H1 (cell line): Measurements from ENCODE around the gene WDR33. TPM values are rescaled to one million over a fixed set of nuclear protein-coding genes. Genes with fewer than 3 reads are reported as not detected.

Source experiments
- CTCF ChIA-PET: fragments of 300-600 bp; sonication (Branson Sonifier 250); formaldehyde crosslinking; loops from one replicate; lab custom pipeline; 2021; ENCODE audit not compliant: partially characterized antibody; lab: Charles Lee
- POLR2A ChIA-PET: fragments of 300-600 bp; sonication (Branson Sonifier 250); formaldehyde crosslinking; loops from one replicate; lab custom pipeline; 2021; ENCODE audit warnings: inconsistent platforms; ENCODE audit not compliant: partially characterized antibody; lab: Charles Lee
- DNase-seq, 2 experiments: peaks; one replicate each; pipeline versions ENCODE4 v3.0.0 to v3.0.0-alpha.2; 2010 to 2022; ENCODE audit warnings: low spot score in 2 of 2, low read depth in 1 of 2, mixed read lengths in 1 of 2
- FAIRE-seq: peaks from 2 replicates; lab custom pipeline; 2011; peaks lifted over from hg19 to GRCh38; lab: Jason Lieb, UNC
- H2AFZ ChIP-seq: 2 replicates; pipeline ENCODE4 v1.8.1; 2012; ENCODE audit warnings: low read length, inconsistent platforms
- H2AK5ac ChIP-seq: 2 replicates; pipeline ENCODE4 v1.6.1; 2013; ENCODE audit warnings: low read depth, low read length
- H2BK120ac ChIP-seq: replicated peaks from 2 replicates; pipeline ENCODE3; 2013; ENCODE audit warnings: low read depth, low read length, inconsistent platforms
- H2BK12ac ChIP-seq: 2 replicates; pipeline ENCODE4 v1.6.1; 2013; ENCODE audit warnings: low read depth, low read length
- H2BK15ac ChIP-seq: 2 replicates; pipeline ENCODE4 v1.6.1; 2013; ENCODE audit warnings: low read length
- H2BK20ac ChIP-seq: 2 replicates; pipeline ENCODE4 v1.6.1; 2013; ENCODE audit warnings: low read length
- H2BK5ac ChIP-seq: 2 replicates; pipeline ENCODE4 v1.6.1; 2013; ENCODE audit warnings: low read depth, low read length
- H3K14ac ChIP-seq: 2 replicates; pipeline ENCODE4 v1.6.1; 2013; ENCODE audit warnings: inconsistent platforms; ENCODE audit not compliant: insufficient read length
- H3K18ac ChIP-seq: 2 replicates; pipeline ENCODE4 v1.6.1; 2013; ENCODE audit warnings: low read length; ENCODE audit errors: extremely low read depth
- H3K23ac ChIP-seq: 2 replicates; pipeline ENCODE4 v1.6.1; 2013; ENCODE audit warnings: inconsistent platforms; ENCODE audit not compliant: insufficient read length
- H3K23me2 ChIP-seq: 2 replicates; pipeline ENCODE4 v1.6.1; 2013; ENCODE audit warnings: low read depth, low read length
- H3K27ac ChIP-seq: 2 replicates; pipeline ENCODE4 v1.6.1; 2011; ENCODE audit warnings: low read depth, low read length, inconsistent platforms
- H3K27me3 ChIP-seq, 4 experiments: replicated peaks in 1 of 4; 1 replicate in 1 of 4; 2 replicates in 3 of 4; pipeline versions ENCODE4 v1.6.1 to v1.8.1; 2011 to 2013; ENCODE audit warnings: low read length in 3 of 4, mild to moderate bottlenecking in 3 of 4, inconsistent platforms in 2 of 4, mixed read lengths in 2 of 4, moderate library complexity in 1 of 4; ENCODE audit not compliant: control insufficient read depth in 3 of 4, insufficient read depth in 3 of 4; ENCODE audit errors: extremely low read depth in 1 of 4
- H3K36me3 ChIP-seq, 4 experiments: 2 replicates each; pipeline versions ENCODE4 v1.6.1 to v1.8.1; 2011 to 2013; ENCODE audit warnings: mild to moderate bottlenecking in 4 of 4, low read length in 3 of 4, moderate library complexity in 2 of 4, control low read depth in 1 of 4, inconsistent platforms in 1 of 4; ENCODE audit not compliant: insufficient read depth in 4 of 4, control insufficient read depth in 2 of 4
- H3K4ac ChIP-seq: replicated peaks from 2 replicates; pipeline ENCODE3; 2013; ENCODE audit warnings: low read length, low read depth, mixed read lengths, inconsistent platforms; ENCODE audit not compliant: insufficient read length
- H3K4me1 ChIP-seq, 4 experiments: replicated peaks in 1 of 4; 1 replicate in 1 of 4; 2 replicates in 3 of 4; pipeline versions ENCODE4 v1.6.1 to v1.8.1; 2011 to 2013; ENCODE audit warnings: low read length in 3 of 4, inconsistent platforms in 2 of 4, mixed read lengths in 1 of 4; ENCODE audit not compliant: insufficient read depth in 4 of 4, control insufficient read depth in 3 of 4
- H3K4me2 ChIP-seq, 2 experiments: 2 replicates each; pipeline versions ENCODE4 v1.6.1 to v1.8.1; 2011 to 2013; ENCODE audit warnings: low read depth in 2 of 2, low read length in 2 of 2, control low read depth in 1 of 2, inconsistent platforms in 1 of 2, mild to moderate bottlenecking in 1 of 2; ENCODE audit not compliant: insufficient read depth in 1 of 2
- H3K4me3 ChIP-seq, 4 experiments: fragments of 200-600, 300-600 bp in 1 of 4; sonication (generic), shearing (Covaris generic), sonication (Bioruptor Twin) in 1 of 4; 2 replicates each; pipeline versions ENCODE4 v1.5.1 to v1.8.1; 2011 to 2016; ENCODE audit warnings: low read length in 4 of 4, low read depth in 3 of 4, control low read depth in 2 of 4, inconsistent platforms in 2 of 4, mild to moderate bottlenecking in 2 of 4, mixed read lengths in 1 of 4, moderate library complexity in 1 of 4; ENCODE audit not compliant: insufficient read depth in 2 of 4; ENCODE audit errors: extremely low read depth in 1 of 4
- H3K56ac ChIP-seq: replicated peaks from 2 replicates; pipeline ENCODE3; 2013; ENCODE audit warnings: low read depth, mild to moderate bottlenecking, mixed read lengths, low read length, inconsistent platforms; ENCODE audit not compliant: insufficient read length
- H3K79me1 ChIP-seq: 2 replicates; pipeline ENCODE4 v1.6.1; 2013; ENCODE audit warnings: low read depth, low read length, control low read depth
- H3K79me2 ChIP-seq, 2 experiments: 2 replicates each; pipeline versions ENCODE4 v1.6.1 to v1.8.1; 2012 to 2013; ENCODE audit warnings: low read length in 2 of 2, mild to moderate bottlenecking in 2 of 2, inconsistent platforms in 1 of 2; ENCODE audit not compliant: insufficient read depth in 2 of 2, control insufficient read depth in 1 of 2
- H3K9ac ChIP-seq, 4 experiments: replicated peaks in 1 of 4; 1 replicate in 1 of 4; 2 replicates in 3 of 4; pipeline versions ENCODE4 v1.6.1 to v1.8.1; 2011 to 2013; ENCODE audit warnings: low read depth in 3 of 4, low read length in 3 of 4, control low read depth in 2 of 4, mild to moderate bottlenecking in 2 of 4, moderate library complexity in 2 of 4, inconsistent platforms in 1 of 4; ENCODE audit errors: extremely low read depth in 1 of 4
- H3K9me3 ChIP-seq, 2 experiments: 2 replicates each; pipeline versions ENCODE4 v1.6.1 to v1.8.1; 2012 to 2013; ENCODE audit warnings: mild to moderate bottlenecking in 2 of 2, moderate library complexity in 2 of 2, control low read depth in 1 of 2, inconsistent platforms in 1 of 2, low read depth in 1 of 2, low read length in 1 of 2, mixed read lengths in 1 of 2; ENCODE audit not compliant: insufficient read depth in 2 of 2
- H4K20me1 ChIP-seq, 2 experiments: replicated peaks in 1 of 2; 2 replicates each; pipeline versions ENCODE3 to v1.8.1; 2011 to 2013; ENCODE audit warnings: inconsistent platforms in 2 of 2, low read length in 2 of 2, mild to moderate bottlenecking in 1 of 2; ENCODE audit not compliant: insufficient read depth in 2 of 2, control insufficient read depth in 1 of 2
- H4K5ac ChIP-seq: 2 replicates; pipeline ENCODE4 v1.6.1; 2013; ENCODE audit warnings: low read length, low read depth, mixed read lengths, inconsistent platforms; ENCODE audit not compliant: insufficient read length
- H4K8ac ChIP-seq: 2 replicates; pipeline ENCODE4 v1.8.0; 2013; ENCODE audit warnings: mild to moderate bottlenecking, moderate library complexity, low read length, inconsistent platforms; ENCODE audit not compliant: insufficient read depth; ENCODE audit errors: extremely low read depth
- H4K91ac ChIP-seq: replicated peaks from 2 replicates; pipeline ENCODE3; 2013; ENCODE audit warnings: low read length, mixed read lengths, inconsistent platforms; ENCODE audit not compliant: insufficient read length
- KDM4A ChIP-seq: IDR thresholded peaks from one replicate; pipeline ENCODE4 v1.7.1; 2012; ENCODE audit warnings: low read depth, mild to moderate bottlenecking, moderate library complexity, low read length, inconsistent platforms; ENCODE audit not compliant: severe bottlenecking
- SP4 ChIP-seq: IDR thresholded peaks from 2 replicates; pipeline ENCODE4 v1.6.1; 2012; ENCODE audit warnings: low read length, inconsistent platforms
- WGBS, 2 experiments: shearing (Covaris generic) in 1 of 2; methylation state at CpG; one replicate each; pipeline versions ENCODE4 v1.1.6 to v1.1.7; 2013 to 2015; ENCODE audit warnings: low lambda C conversion rate in 2 of 2, mixed read lengths in 2 of 2, inconsistent platforms in 1 of 2, low coverage in 1 of 2, missing lambda C conversion rate in 1 of 2; ENCODE audit not compliant: insufficient replicate concordance in 2 of 2, insufficient coverage in 1 of 2, insufficient read length in 1 of 2; ENCODE audit errors: extremely low coverage in 1 of 2, missing lambda C conversion rate in 1 of 2; 5-methylcytosine and 5-hydroxymethylcytosine counted together
- polyA plus RNA-seq, 7 experiments: library from polyadenylated mRNA; depleted of rRNA in 3 of 7; stranded (reverse) in 5 of 7; unstranded in 2 of 7; fragments of >200 nt in 5 of 7; fragments of 200-250 nt in 2 of 7; gene quantifications; 1 replicate in 5 of 7; 2 replicates in 1 of 7; 4 replicates in 1 of 7; pipeline versions ENCODE4 v1.2.1 to v1.2.3, GENCODE V29; 2011 to 2013; ENCODE audit warnings: missing spikeins in 2 of 7, mixed read lengths in 2 of 7
- total RNA-seq: library from RNA; stranded (reverse); fragmentation: NEBNext Ultra II Directional; extraction: Animal tissue kit (Norgen Biotek cat#: 25700); gene quantifications from 2 replicates; pipeline ENCODE4 v1.2.1, GENCODE V29; 2021

WDR33 gene
- total and polyA plus RNA-seq, 2 of the 8 experiments (the other 6 are each of a cell fraction or from before 2014, with no cell fraction given) = 18.1 to 82.7 TPM

GRCh38 chr2:127654084-127654837, 156.7 kb downstream of the WDR33 start:
- H3K79me2 ChIP-seq = no peaks in the 10 kb centered on the region
- H4K20me1 ChIP-seq = peaks cover 0 to 1% of the 10 kb centered on the region in 2 experiments
- H3K27me3 ChIP-seq = no peaks in the 10 kb centered on the region
- 92% methylated on average over 22 of the region's 24 CpGs; no CpG with 5 or more reads in 1 of the 2 experiments for WGBS, 2 experiments
- no peak overlapping the region for H3K18ac ChIP-seq
- no peak overlapping the region for H2BK120ac ChIP-seq
- no peak overlapping the region for H3K4me2 ChIP-seq
- CTCF ChIA-PET = interaction anchor here (0.6 to 13.7 kb wide), 6 partner anchors 14 to 112 kb away, joined by 3 to 160 read pairs (median 22); partner anchors contain the start of gene LIMS2
- no peaks in the 10 kb centered on the region for H3K9me3 ChIP-seq
- TF ChIP-seq SP4 (no peak), KDM4A (no peak)
- TF ChIP-seq, all 59 proteins: peak for 0
- Histone ChIP-seq H3K4ac (no peak overlapping the region), H4K91ac (no peak overlapping the region), H4K8ac (0 out of 2 replicates have a peak overlapping the region, but pooled peaks have one; percentile 59), H3K23ac (no peak overlapping the region), H2AFZ (no peak overlapping the region), H4K5ac (no peak overlapping the region), H2AK5ac (no peak overlapping the region), H2BK15ac (no peak overlapping the region), H2BK20ac (no peak overlapping the region), H3K14ac (no peak overlapping the region), H3K27ac (no peak overlapping the region), H3K56ac (no peak overlapping the region), H3K9ac (no peak overlapping the region), H3K4me3 (no peak overlapping the region), H3K79me1 (no peaks in the 10 kb centered on the region), H3K23me2 (no peaks in the 10 kb centered on the region), H2BK12ac (no peak overlapping the region), H2BK5ac (no peak overlapping the region), H3K4me1 (no peaks in the 10 kb centered on the region; a peak in 3 of 7 replicates), H3K36me3 (no peaks in the 10 kb centered on the region)
- DNase-seq (no peak), FAIRE-seq (no peak)
- POLR2A ChIA-PET = interaction anchor here (1.0 kb wide), 1 partner anchor 48 kb away, joined by 3 read pairs; no protein-coding TSS in a partner anchor
